Left ventricle myocardium inferior (tissue), 1 donor: ENCODE measurements around the gene RBM19. TPM values are rescaled to one million over a fixed set of nuclear protein-coding genes. Genes with fewer than 3 reads are reported as not detected.

Source experiments
- DNase-seq: peaks from one replicate; pipeline ENCODE4 v3.0.0-alpha.2; 2020
- H3K27ac ChIP-seq: fragments of 200-600 bp; replicated peaks from 2 replicates; pipeline ENCODE4 v1.8.0; 2021
- H3K27me3 ChIP-seq: fragments of 200-600 bp; 2 replicates; pipeline ENCODE4 v1.8.0; 2021; ENCODE audit warnings: low read depth
- H3K36me3 ChIP-seq: fragments of 200-600 bp; 2 replicates; pipeline ENCODE4 v1.8.0; 2021
- H3K4me1 ChIP-seq: fragments of 200-600 bp; 2 replicates; pipeline ENCODE4 v1.8.0; 2021
- H3K4me3 ChIP-seq: fragments of 200-600 bp; 2 replicates; pipeline ENCODE4 v1.8.0; 2021; ENCODE audit warnings: mild to moderate bottlenecking, moderate library complexity
- H3K9me3 ChIP-seq: fragments of 200-600 bp; replicated peaks from 2 replicates; pipeline ENCODE4 v1.8.0; 2021
- CTCF ChIP-seq: fragments of 200-600 bp; IDR thresholded peaks from 2 replicates; pipeline ENCODE4 v1.8.0; 2021; ENCODE audit warnings: antibody characterized with exemption, mild to moderate bottlenecking, borderline replicate concordance
- intact Hi-C: fragments of 100-400 bp; cut with micrococcal nuclease; formaldehyde crosslinking; loops from one replicate; pipeline ENCODE4 v1.11.0; 2022
- total RNA-seq: library from RNA; stranded (reverse); fragmentation: NEBNext Ultra II Directional; extraction: Animal tissue kit (Norgen Biotek cat#: 25700); gene quantifications from one replicate; pipeline ENCODE4 v1.2.1, GENCODE V29; 2021
- donor health status: DM: no; HTN: yes; CAD: no; lungs with severe emphysema.

Gene RBM19
- total RNA-seq, 1 donor from 2014 or later: 18.9 TPM

GRCh38 chr12:113796066-113796827 lies 169.9 kb downstream of the RBM19 start:
- H3K36me3 ChIP-seq: no peaks in the 10 kb centered on the region
- no peak overlapping the region for H3K27ac ChIP-seq
- H3K4me1 ChIP-seq: no peaks in the 10 kb centered on the region
- intact Hi-C loops: no loop called here
- H3K27me3 ChIP-seq: peaks cover 22% of the 10 kb centered on the region
- TF ChIP-seq CTCF: no peak
- peaks cover 4% of the 10 kb centered on the region for H3K9me3 ChIP-seq
- DNase-seq: no peak
- no peak overlapping the region for H3K4me3 ChIP-seq

- Histone ChIP-seq H3K4me1 (no peaks in the 10 kb centered on the region), H3K36me3 (no peaks in the 10 kb centered on the region), H3K27ac (no peak overlapping the region), H3K4me3 (no peak overlapping the region), H3K27me3 (peaks cover 20% of the 10 kb centered on the region), H3K9me3 (peaks cover 4% of the 10 kb centered on the region)
- no peak for DNase-seq
- TF ChIP-seq CTCF: no peak
- intact Hi-C loops: no loop called here
These were observed 170.7 kb downstream of the RBM19 start for GRCh38 chr12:113795445-113795844.

GRCh38 chr12:113794774-113795173 lies 171.4 kb downstream of the RBM19 start:
- no peak for TF ChIP-seq CTCF
- no peaks in the 10 kb centered on the region for H3K4me1 ChIP-seq
- no peak overlapping the region for H3K27ac ChIP-seq
- H3K36me3 ChIP-seq: no peaks in the 10 kb centered on the region
- peaks cover 20% of the 10 kb centered on the region for H3K27me3 ChIP-seq
- intact Hi-C loops: no loop called here
- H3K9me3 ChIP-seq: peaks cover 4% of the 10 kb centered on the region
- H3K4me3 ChIP-seq: no peak overlapping the region
- DNase-seq: no peak

GRCh38 chr12:113793250-113793649 lies 172.9 kb downstream of the RBM19 start:
- no peak for TF ChIP-seq CTCF

GRCh38 chr12:113792450-113792849 lies 173.7 kb downstream of the RBM19 start:
- no peak for DNase-seq
- no peak for TF ChIP-seq CTCF
- Histone ChIP-seq H3K4me1 (no peaks in the 10 kb centered on the region), H3K36me3 (no peaks in the 10 kb centered on the region), H3K27ac (no peak overlapping the region), H3K4me3 (no peak overlapping the region), H3K9me3 (peaks cover 16% of the 10 kb centered on the region), H3K27me3 (peaks cover 28% of the 10 kb centered on the region)
- intact Hi-C loops: no loop called here

More at GRCh38 chr12:113793250-113793649, 172.9 kb downstream of the RBM19 start:
- Histone ChIP-seq H3K9me3 (peaks cover 10% of the 10 kb centered on the region), H3K36me3 (no peaks in the 10 kb centered on the region), H3K27ac (no peak overlapping the region), H3K4me1 (no peaks in the 10 kb centered on the region), H3K27me3 (peaks cover 20% of the 10 kb centered on the region), H3K4me3 (no peak overlapping the region)
- intact Hi-C loops: no loop called here
- DNase-seq: no peak
